GM18909 (cell line): ENCODE measurements around the gene PRR13.
"Not testable (repeated sequence)": the region's sequence is repeated elsewhere in the genome, so short reads cannot be mapped to it uniquely, and the experiment has no call there.

Experiments used
- ATAC-seq: cut with Tn5 transposase; IDR thresholded peaks from one replicate; pipeline ENCODE4 v1.9.1; 2021; ENCODE audit warnings: mild to moderate bottlenecking; ENCODE audit not compliant: unreplicated experiment, poor library complexity

PRR13 gene

DNA sequence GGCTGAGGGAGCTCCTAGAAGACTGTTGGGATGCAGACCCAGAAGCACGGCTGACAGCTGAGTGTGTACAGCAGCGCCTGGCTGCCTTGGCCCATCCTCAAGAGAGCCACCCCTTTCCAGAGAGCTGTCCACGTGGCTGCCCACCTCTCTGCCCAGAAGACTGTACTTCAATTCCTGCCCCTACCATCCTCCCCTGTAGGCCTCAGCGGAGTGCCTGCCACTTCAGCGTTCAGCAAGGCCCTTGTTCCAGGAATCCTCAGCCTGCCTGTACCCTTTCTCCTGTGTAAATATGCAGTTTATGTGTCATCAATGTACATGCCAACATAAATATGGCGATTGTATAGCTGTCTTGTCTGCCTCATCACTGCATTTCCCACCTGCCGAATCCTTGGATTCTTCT is 10.3 kb upstream of the PRR13 start:
- ATAC-seq, result no peak

DNA sequence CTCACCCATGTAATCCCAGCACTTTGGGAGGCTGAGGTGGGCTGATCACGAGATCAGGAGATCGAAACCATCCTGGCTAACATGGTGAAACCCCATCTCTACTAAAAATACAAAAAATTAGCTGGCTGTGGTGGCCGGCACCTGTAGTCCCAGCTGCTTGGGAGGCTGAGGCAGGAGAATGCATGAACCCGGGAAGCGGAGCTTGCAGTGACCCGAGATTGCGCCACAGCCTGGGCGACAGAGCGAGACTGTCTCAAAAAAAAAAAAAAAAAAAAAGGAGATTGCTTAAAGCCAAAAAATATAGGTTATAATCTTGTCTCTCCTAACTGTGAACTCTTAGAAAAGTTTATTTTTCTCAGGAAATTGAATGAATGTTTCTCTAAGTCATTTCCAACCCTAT is 6.2 kb upstream of the PRR13 start:
- ATAC-seq, result not testable (repeated sequence)

DNA sequence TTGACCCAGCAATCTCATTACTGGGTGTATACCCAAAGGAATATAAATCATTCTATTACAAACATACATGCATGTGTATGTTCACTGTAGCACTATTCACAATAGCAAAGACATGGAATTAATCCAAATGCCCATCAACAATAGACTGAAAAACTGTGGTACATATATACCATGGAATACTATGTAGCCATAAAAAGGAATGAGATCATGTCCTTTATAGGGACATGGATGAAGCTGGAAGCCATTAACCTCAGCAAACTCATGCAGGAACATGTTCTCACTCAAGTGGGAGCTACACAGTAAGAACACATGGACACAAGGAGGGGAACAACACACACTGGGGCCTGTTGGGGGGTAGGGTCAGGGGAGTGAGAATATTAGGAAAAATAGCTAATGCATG is 2.0 kb upstream of the PRR13 start:
- not testable (repeated sequence) for ATAC-seq

DNA sequence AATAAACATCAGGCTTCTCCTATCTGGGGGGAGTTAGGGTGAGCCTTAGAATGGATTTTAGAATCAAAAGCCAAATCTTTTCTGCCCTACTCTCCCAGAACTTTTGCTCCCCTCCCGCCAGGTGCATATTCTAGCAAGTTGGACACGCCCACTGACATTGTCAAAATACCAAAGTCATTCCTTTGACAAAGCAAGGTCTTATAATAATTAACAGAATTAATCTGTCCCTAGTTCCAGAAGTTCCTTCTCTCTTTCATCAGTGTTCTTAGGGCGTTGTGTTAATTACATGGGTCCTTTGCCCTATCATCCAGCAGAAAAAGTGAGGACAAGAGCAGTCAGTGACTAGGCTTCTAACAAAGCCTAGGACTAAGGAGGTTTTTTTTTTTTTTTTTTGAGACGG is 2.4 kb downstream of the PRR13 start:
- ATAC-seq, result no peak

DNA sequence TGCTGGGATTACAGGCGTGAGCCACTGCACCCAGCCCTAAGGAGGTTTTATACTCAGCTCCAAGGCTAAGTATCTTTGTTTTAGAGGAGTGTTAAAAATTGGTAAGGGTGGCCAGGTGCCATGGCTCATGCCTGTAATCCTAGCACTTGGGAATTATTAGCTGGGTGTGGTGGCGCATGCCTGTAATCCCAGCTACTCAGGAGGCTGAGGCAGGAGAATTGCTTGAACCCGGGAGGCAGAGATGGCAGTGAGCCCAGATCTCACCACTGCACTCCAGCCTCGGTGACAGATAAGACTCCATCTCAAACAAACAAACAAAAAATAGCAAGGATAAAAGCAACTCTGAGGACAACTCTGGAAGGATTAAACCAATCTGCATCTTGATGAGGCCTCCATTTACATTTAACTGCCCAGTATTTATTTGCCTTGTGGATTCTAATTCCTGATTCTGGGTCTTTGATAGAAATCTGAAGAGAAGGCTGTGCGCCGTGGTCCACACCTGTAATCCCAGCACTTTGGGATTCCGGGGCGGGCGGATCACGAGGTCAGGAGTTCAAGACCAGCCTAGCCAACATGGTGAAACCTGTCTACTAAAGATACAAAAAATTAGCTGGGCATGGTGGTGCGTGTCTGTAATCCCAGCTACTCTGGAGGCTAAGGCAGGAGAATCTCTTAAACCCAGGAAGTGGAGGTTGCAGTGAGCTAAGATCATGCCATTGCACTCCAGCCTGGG is 3.2 kb downstream of the PRR13 start:
- ATAC-seq, result not testable (repeated sequence)

DNA sequence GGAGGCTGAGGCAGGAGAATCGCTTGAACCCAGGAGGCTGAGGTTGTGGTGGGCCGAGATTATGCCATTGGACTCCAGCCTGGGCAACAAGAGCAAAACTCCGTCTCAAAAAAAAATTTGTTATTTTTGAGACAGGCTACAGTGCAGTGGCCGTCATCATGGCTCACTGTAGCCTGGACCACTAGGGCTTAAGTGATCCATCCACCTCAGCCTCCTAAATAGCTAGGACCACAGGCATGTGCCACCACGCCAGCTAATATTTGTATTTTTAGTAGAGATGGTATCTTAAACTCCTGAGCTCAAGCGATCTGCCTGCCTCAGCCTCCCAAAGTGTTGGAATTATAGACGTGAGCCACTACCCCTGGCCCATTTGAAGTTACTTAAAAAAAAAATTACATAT is 9.4 kb downstream of the PRR13 start:
- ATAC-seq, result no peak

DNA sequence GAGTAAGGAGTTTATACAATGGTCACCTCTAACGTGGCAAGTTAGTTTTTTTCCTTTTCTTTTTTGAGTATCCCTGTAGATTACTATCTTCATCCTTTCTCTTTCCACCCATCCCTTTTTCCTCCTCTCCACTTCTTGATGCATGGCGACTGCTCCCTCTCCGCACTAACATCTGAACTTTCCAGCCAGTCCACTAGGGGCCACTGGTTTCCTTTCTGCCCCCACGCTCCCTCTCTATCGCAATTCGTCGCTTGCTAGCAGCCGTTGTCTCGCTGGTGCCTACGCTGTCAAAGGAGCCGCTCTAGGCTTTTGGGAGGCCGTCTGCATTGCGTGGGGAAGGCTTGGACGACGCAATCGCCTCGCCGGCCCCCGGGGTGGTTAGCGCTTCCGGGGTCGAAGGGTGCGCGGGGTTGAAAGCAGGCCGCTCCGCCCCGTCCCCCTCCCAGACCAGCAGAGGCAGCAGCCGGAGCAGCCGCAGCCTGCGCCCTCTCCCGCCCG is 10.2 kb downstream of the PRR13 start, which contains the start of gene PCBP2:
Gene PCBP2 (plus strand): TSS at position 442 of the 498 bp plus-strand sequence. CDS start 2,699 bp downstream, outside the sequence.
- ATAC-seq, result peak; percentile 96

DNA sequence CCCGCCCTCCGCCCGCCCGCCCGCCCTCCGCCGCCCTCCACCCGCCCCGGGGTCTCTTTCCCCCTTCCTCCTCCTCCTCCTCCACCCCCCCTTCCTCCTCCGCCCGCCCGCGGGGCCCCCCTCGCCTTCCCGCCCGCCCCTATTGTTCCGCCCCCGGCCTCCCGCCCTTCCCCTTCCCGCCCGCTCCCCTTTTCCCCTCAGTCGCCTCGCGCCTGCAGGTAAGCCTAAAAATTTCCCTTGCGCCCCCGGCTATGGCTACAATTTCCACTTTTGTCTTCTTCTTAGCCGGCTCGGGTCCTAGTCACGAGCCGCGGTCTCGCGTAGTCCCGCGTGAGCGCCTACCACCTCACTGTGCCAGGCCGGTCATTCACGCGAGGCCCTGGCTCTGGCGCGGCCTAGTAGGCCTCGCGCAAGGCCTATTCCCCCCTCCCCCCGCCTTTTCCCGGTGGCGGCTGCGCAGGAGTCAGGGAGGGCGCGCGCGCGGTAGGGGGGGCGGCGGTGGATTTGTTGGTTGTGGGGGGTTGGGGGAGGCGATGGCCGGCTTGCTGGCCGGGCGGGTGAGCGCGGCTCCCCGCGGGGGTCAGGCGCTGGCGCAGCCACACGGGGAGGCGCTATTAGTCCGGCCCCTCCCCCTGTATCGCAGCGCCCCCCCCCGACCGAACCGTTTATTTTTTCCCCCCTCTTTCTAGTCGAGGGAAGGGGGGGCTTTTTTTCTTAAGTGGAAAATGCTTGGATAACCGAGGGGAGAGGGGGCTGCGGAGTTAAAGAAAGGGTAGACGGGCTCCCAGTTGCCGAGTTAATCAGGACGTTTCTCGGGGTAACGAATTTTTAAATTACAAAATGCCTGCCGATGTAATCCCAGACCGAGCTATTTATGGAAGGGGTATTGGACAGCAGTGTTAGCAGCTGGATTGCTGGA is 10.9 kb downstream of the PRR13 start:
- ATAC-seq, result peak; percentile 33

DNA sequence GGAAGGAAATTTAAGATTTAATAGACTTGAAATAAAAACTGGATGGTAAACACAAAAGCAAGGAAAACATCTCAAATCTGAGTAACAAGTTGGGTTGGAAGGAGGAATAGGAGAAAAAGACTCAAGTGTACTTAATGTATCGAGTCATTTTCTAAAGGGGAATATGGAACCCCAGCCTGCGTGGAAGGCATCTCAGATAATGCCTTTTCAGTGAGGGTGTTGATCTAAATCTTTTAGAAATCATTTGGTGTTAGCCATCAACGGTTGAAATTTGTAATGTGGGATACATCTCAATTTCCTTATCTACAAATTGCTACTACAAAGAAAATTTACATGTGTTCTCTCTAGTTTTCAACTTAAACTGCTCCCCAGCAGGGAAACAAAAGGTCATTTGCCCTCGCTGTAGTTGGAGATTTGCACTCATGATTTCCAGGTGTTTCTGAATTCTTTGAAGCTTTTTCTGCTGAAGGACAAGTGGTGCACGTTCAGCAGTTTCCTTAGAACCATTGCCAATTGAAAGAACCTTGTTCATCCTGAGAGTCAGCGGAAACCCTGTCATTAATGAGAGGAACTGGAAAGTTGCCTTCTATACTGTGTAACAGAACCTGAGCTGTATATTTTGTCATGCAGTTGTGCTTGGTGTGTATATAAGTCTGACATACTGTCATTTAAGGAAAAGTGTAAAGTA is 12.6 kb downstream of the PRR13 start:
- no peak for ATAC-seq

DNA sequence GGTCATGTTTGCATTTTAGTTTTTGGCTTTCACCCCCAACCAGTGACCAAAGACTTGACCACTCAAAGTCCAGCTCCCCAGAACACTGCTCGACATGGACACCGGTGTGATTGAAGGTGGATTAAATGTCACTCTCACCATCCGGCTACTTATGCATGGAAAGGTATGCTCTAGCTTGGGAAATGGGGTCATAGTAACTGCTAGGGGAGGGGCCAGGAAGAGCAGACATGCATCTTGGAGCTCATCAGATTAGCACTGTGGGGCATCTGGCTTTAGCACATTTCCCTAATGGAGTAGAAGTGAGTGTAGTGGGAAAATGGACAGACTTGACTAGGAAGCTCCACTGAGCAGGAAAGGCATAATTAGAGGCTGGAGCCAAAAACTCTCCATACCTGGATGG is 13.2 kb downstream of the PRR13 start:
- no peak for ATAC-seq

DNA sequence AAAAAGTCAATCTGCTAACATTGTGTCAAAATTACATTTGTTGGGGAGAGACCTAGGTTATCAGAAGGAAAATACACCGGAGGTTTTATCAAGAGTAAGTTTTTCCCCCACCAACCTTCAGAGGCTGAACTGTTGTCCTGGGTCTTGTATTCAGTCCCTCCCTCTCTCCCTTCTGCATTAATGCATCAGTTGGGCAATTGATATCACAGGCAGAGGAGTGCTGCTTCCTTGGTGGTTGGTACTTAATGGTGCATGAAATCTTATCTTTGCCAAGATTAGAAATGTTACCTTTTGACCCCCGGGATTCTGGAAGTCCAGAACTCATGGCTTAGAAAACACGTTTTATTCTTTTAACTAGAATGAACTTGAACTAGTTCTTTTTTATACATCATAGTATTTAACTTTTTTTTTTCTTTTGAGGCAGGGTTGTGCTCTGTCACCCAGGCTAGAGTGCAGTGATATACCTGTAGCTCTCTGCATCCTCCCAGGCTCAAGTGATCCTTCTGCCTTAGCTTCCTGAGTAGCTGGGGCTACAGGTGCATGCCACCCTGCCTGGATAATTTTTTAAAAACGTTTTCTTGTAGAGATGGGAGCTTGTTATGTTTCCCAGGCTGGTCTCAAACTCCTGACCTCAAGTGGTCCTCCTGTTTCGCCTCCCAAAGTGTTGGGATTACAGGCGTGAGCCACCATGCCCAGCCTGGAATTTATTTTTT is 15.3 kb downstream of the PRR13 start:
- ATAC-seq, result no peak

DNA sequence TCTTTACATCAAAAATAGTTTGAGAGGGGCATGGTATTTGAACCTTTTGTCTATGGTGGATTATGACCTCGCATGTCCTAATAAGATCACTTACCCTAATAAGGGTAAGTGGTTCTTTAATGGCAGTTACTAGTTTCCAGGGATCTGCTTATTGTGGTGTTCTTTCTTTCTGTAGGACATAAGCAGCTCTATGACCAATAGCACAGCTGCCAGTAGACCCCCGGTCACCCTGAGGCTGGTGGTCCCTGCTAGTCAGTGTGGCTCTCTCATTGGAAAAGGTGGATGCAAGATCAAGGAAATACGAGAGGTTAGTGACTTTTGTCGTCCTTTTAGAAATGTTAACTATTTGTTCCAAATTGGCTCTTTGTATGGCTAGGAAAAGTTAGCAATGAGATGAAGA is 17.6 kb downstream of the PRR13 start:
- no peak for ATAC-seq

DNA sequence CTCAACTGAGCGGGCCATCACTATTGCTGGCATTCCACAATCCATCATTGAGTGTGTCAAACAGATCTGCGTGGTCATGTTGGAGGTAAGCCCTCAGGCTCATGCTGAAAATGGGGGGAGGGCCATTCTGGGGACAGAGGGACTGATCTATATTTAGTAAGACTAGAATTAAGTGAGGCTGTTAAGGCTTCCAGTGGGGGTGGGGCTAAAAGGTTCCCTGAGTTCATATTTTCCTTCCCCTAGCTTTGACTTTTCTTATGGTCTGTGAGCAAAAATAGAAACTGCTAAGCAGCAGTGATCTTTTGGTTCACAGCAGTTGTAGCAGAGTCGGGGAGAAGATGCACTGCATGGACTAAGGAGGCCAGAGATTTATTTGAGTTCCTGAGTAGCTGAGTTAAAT is 19.5 kb downstream of the PRR13 start:
- ATAC-seq, result no peak

DNA sequence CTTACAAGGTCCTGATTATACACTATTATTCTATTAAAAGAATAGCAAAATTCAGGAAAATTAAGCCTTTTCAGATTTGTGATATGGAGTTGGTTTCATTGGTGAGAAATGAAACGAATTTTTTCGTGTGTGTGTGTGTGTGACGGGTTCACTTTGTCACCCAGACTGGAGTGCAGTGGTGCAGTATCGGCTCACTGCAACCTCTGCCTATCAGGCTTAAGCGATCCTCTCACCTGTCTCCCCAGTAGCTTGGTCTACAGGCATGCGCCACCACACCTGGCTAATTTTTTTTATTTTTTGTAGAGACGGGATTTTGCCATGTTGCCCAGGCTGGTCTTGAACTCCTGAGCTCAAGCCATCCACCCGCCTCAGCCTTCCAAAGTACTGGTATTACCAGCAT is 20.1 kb downstream of the PRR13 start:
- no peak for ATAC-seq

DNA sequence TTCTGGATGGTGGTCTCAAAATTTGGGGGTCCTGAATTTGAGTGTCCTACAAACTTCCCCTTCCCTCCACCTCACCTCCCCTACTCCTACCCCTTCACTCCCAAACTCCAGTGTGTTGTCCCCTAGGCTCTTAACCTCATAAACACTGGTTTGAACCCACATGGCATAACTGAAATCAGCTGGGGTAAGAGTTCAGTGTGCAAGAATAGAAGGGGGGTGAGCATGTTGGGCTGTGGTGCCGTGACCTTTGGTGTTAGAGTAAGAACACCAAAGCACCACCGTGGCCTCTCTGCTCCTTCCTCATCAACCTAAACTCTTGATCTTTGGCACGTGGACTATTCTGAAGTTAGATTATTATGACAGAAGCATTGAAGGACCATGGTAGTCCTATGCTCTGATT is 21.4 kb downstream of the PRR13 start:
- no peak for ATAC-seq

DNA sequence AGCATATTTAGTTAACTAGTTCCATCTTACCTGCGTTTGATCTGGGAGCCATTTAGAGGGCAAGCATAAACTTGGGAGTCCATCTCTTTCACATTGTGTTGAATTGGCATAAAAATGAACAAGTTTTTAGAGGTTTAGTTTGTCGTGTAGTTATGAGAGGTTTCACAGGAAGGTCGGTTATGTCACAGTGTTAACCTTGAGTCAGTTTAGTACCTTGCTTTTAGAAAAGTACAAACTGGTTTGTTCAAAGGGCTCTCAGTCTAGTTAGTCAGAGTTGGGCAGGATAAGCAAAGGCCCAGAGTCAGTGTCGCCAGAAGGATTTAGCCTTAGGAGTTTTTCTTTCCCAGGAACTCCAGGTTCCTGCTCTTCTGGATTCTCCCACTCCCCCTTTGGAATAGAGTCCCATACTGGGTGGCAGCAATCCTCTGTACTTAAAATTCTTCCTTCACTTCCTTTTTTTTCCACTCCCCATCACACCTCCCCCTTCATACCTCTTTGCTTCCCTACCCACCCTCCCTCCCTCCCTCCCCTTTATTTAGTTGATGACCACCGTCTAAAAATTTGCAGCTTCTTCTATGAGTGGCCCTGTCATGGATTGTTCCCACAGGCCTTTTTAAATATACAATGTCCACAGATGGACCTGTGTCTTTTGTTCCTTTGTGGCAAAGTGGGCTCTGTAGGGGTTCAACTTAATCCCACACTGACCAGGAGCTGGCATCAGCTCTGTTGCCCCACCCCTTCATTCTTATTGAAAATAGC is 22.4 kb downstream of the PRR13 start:
- ATAC-seq, result no peak

DNA sequence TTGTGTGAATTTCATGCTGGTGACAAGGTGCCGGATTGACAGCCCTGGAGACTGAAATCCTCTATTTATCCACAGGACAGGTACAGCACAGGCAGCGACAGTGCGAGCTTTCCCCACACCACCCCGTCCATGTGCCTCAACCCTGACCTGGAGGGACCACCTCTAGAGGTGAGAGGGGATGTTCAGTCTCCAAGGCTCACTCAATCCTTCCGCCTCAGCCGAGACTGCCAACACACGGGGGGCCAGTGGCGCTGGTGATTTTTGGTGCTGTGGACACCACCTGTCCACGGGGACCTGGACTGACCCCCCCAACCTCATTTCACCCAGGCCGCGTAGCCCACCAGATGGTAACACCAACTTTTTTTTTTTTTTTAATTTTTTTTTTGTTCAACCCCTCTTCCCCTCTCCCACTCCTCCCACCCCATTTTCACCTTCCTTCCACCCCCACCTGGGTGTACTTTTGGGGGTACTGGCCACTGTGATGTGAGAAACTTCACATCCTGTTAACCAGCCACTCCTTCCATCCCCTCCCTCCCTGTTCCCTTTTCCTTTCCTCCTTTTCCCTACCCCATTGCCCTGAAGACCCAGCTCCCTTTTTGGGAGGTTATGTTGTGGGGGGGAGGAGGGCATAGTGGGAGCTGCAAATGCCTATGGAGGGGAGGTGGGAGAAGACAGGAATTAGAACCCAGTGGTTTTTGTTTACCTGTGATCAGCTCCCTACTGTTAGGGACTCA is 23.3 kb downstream of the PRR13 start:
- no peak for ATAC-seq

DNA sequence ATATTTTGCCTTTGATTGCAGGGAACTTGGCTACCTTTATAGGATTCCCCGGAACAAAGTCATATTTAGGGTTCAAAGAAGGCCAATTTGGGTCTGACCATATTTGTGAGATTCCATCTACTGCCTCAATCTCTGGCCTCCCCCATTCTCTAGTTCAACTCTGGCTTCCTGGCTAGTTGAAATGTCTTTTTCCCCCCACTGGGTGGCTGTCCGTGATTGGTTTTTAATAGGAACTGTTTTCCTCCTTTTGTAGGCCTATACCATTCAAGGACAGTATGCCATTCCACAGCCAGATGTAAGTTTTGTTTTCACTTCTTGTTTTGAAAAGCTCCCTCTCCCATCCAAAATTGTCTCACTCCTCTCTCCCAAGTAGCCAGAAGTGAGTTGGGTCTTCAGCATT is 24.1 kb downstream of the PRR13 start:
- no peak for ATAC-seq

DNA sequence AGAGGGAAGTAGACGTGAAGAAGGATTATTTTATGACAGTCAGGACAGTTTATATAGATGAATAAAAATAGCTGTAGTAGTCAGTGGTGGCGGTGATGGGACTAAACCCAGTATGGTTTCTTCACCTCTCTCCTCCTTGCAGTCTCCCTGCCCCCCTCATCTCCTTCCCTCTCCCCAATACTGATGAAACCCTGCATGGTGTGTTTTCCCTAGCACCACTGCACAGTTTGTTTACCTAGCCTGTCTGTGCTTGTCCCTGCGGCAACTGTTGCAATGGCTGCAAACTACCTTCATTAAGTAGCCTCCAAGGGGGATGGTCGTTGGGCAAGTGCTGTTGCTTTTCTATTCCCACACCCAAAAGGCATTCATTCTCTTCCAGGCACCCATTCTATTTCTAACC is 25.1 kb downstream of the PRR13 start:
- ATAC-seq, result no peak
